Right ventricle myocardium superior (tissue), 1 donor: Measurements from ENCODE around the gene PYGB. TPM values are rescaled to one million over a fixed set of nuclear protein-coding genes. Genes with fewer than 3 reads are reported as not detected.
"Not testable (repeated sequence)": the region's sequence is repeated elsewhere in the genome, so short reads cannot be mapped to it uniquely, and the experiment has no call there.

Experiments
- ATAC-seq: fragments of 200-7000 bp; cut with Tn5 transposase; one replicate; pipeline ENCODE4 v1.9.1; 2020; ENCODE audit warnings: mild to moderate bottlenecking; ENCODE audit not compliant: poor library complexity
- DNase-seq: peaks from one replicate; pipeline ENCODE4 v3.0.0-alpha.2; 2020
- intact Hi-C: fragments of 100-400 bp; cut with DNase I; formaldehyde crosslinking; loops from one replicate; pipeline ENCODE4 v1.11.2; 2022
- total RNA-seq: library from RNA; stranded (reverse); fragmentation: NEBNext Ultra II Directional; extraction: Animal tissue kit (Norgen Biotek cat#: 25700); gene quantifications from one replicate; pipeline ENCODE4 v1.2.1, GENCODE V29; 2021
- donor health status: DM: no; HTN: yes; CAD: no; lungs with severe emphysema.

PYGB gene
- total RNA-seq, 1 donor from 2014 or later: 170 TPM

- DNase-seq (no peak), ATAC-seq (no peak)
- intact Hi-C loops: no loop called here
These were observed 79.8 kb downstream of the PYGB start for GRCh38 chr20:25327521-25328235.

DNA sequence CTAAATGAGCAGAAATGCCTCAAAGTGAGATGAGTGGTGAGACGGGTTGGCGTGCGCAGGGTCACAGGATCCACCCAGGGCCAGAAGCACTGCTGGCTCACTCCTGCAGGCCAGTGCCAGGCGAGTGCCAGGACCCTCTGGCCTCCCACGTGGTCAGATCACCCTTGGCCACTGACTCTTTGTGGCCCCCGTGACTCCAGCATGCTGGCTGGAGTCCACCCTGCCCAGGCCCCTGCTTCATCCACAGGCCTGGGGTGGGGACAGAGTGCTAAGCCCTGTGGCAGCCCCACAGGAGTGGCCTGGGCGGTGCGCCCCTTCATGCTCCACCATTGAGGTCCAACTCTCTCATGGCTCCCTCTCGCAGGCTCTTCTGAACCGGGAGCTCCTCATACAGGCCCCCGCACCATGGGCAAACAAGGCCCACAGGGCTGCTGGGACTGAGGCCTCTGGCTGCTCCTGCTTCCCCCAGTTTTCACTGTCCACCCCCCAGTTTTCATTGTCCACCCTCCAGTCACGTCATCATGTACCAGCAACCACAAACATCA, 81.1 kb downstream of the PYGB start:
- intact Hi-C loops: no loop called here
- no peak for ATAC-seq
- no peak for DNase-seq

DNA sequence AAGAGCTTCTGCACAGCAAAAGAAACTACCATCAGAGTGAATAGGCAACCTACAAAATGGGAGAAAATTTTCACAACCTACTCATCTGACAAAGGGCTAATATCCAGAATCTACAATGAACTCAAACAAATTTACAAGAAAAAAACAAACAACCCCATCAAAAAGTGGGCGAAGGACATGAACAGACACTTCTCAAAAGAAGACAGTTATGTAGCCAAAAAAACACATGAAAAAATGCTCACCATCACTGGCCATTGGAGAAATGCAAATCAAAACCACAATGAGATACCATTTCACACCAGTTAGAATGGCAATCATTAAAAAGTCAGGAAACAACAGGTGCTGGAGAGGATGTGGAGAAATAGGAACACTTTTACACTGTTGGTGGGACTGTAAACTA, 87.1 kb downstream of the PYGB start:
- intact Hi-C loops, ATAC-seq: not testable (repeated sequence)

DNA sequence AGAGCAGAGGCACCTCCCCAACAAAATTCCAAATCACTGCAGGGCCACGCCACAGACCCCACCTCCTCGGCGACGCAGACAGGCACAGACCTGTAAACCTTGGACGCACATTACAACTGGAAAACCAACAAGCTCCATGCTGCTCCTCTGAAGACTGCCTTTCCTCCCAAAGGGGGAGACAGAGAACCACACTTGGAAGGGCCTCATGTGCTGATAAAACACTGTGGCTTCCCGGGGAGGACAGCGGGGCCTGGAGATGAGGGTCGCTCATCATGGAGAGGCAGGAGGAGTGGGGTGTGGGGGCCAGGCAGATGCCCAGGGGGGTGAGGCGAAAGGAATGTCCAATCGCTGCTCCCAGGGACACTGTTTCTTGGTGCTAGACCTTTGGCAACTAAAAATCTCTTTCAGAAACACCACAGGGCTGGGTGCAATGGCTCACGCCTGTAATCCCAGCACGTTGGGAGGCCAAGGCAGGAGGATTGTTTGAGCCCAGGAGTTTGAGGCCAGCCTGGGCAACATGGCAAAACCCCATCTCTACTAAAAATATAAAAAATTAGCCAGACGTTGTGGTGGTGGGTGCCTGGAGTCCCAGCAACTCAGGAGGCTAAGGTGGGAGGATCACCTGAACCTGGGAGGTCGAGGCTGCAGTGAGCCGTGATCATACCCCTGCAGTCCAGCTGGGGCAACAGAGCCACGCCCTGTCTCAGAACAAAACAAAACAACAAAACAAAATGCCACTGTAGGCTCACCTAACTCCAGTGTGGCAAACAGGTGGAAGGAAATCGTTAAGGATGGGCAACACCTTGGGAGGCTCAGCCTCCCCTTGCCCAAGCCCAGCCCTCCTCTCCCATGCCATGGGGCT, 88.9 kb downstream of the PYGB start:
- intact Hi-C loops: no loop called here
- ATAC-seq (peak; percentile 74), DNase-seq (no peak)

More for the DNA sequence above, 87.1 kb downstream of the PYGB start:
- DNase-seq: not testable (repeated sequence)

DNA sequence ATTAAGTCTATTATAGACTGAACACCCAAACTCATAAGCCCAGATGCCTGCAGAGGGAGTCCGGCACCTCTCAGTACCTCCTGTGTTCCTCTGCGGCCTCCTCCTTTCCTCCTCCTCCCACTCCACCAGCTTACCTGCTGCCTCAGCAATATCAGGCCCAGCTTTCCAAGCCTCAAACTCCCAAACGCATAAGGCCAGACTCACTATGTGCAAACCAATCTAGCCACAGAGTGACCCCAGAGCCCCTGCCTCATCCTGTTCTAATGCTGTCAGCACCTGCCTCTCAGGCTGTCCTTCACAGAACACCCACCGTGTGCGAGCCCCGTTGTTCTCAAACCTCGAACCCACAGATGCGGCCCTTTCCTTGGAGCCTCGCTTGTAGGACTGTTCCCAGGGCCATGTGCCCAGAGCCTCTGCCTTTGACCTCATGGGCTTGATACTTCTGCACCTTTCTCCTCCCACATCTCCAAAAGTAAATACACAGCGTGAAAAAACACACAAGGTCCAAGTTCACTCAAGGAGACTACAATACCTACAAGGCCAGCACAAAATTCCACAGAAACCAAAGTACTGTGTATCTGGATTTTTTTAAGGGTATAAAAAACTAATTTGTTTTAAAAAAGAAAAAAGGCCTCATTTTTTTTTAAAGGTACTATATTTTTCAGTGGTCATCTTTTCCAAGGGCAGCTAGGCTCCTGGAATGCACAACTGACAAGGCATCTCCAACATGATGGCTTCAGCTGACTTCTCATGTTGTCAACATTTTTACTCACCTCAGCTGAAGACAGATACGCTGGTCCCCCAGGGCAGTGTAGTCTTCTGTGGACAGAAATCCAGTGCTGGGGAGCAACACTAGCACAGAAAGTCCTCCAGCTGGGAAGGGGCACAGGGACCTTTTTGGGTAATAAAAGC, 90.5 kb downstream of the PYGB start:
- ATAC-seq: no peak
- DNase-seq: no peak

GRCh38 chr20:25339608-25340007, 91.7 kb downstream of the PYGB start:
- DNase-seq: no peak
- ATAC-seq: no peak
- intact Hi-C loops: no loop called here

More for the DNA sequence above, 90.5 kb downstream of the PYGB start:
- intact Hi-C loops: no loop called here

GRCh38 chr20:25340380-25340779, 92.5 kb downstream of the PYGB start:
- no peak for DNase-seq
- ATAC-seq: no peak
- intact Hi-C loops: no loop called here

DNA sequence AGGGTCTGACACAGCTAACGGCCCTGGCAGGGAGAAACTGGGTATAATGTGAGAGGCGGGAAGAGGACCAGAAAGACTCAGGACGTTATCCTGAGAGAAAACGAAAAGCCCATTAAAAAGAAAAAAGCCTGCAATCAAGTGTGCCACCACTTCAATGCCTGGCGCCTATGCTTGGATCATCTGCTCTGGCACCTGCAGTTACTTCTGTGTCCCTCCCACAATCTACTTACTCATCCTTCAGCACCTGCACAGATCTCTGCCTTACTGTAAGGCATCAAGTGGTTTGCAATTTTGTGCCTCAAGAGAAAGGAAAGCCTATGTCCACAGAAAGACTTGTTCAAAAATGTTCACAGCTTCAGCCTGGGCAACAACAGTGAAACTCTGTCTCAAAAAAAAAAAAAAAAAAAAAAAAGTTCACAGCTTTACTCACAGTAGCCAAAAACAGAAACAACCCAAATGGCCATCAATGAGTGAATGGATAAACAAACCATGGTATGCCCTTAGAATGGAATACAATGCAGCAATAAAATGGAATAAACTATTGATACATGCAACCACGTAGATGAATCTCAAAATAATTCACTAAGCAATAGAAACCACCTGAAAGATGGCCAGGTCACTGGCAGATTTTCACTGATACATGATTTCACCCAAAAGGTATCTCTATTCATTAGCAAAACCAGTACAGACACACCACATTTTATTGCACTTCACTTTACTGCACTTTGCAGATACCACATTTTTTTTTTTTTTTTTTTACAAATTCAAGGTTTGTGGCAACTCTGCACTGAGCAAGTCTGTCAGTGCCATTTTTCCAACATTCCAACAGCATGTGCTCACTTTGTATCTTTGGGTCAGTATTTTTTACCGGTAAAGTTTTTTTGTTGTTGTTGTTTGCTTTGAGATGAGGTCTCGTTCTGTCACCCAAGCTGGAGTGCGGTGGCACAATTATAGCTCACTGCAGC, 94.1 kb downstream of the PYGB start:
- DNase-seq (no peak), ATAC-seq (no peak)
- intact Hi-C loops: no loop called here

DNA sequence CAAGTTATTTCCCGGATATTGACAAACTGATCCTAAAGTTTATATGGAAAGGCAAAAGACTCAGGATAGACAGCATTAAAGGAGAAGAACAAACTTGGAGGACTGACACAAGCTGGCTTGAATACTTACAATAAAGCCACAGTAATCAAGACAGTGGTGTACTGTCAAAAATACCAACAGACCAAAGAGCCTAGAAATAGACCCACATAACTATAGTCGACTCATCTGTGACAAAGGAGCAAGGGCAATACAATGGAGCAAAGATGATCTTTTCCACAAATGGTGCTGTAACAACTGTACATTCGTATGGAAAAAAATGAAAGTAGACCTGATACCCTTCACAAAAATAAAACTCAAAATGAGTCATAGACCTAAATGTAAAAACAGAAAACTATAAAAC, 96.7 kb downstream of the PYGB start:
- no peak for ATAC-seq
- intact Hi-C loops: no loop called here
- no peak for DNase-seq

- DNase-seq (no peak), ATAC-seq (no peak)
- intact Hi-C loops: no loop called here
These were observed 97.8 kb downstream of the PYGB start for GRCh38 chr20:25345721-25346120.

- DNase-seq (no peak), ATAC-seq (no peak)
- intact Hi-C loops: no loop called here
These were observed 98.5 kb downstream of the PYGB start for GRCh38 chr20:25346349-25346748.

Other genes starting within 250 kb of the PYGB start
- gene ACSS1, start 189.9 kb upstream of the PYGB start, total RNA-seq: 143 TPM
- 0.30 TPM for gene VSX1, start 165.9 kb upstream of the PYGB start, total RNA-seq
- 118 TPM for gene ENTPD6, start 52.4 kb upstream of the PYGB start, total RNA-seq
- gene ABHD12, start 142.8 kb downstream of the PYGB start, total RNA-seq: 21.1 TPM
- 0.46 TPM for gene GINS1, start 159.6 kb downstream of the PYGB start, total RNA-seq